H4 (cell line): ENCODE data around the gene BPIFA3. TPM values are rescaled to one million over a fixed set of nuclear protein-coding genes. Genes with fewer than 3 reads are reported as not detected.
"Not testable (repeated sequence)": the region's sequence is repeated elsewhere in the genome, so short reads cannot be mapped to it uniquely, and the experiment has no call there.

Experiments
- DNase-seq: peaks from one replicate; pipeline ENCODE4 v3.0.0-alpha.2; 2015; ENCODE audit warnings: low spot score
- total RNA-seq: library from RNA; depleted of rRNA; stranded (reverse); fragments of >200 nt; shearing (Covaris generic); gene quantifications from 2 replicates; pipeline ENCODE4 v1.2.3, GENCODE V29; 2014; rRNA removed

The BPIFA3 gene
- not detected in 2 replicates for total RNA-seq

- no peak for DNase-seq
These were observed at the start of gene BPIFA3 for GRCh38 chr20:33217052-33217451. BPIFA3 (plus strand) TSS chr20:33217352; CDS start chr20:33217537, 185 bp downstream.

- no peak for DNase-seq
These were observed 49.3 kb upstream of the BPIFA3 start, which contains the start of gene BPIFA2 for GRCh38 chr20:33167859-33168258. BPIFA2 (plus strand) TSS chr20:33168159; CDS start chr20:33169146, 987 bp downstream.

- DNase-seq = no peak
These were observed 47.9 kb upstream of the BPIFA3 start for GRCh38 chr20:33169176-33169794.

- no peak for DNase-seq
These were observed 44.4 kb upstream of the BPIFA3 start for GRCh38 chr20:33172781-33173180.

GRCh38 chr20:33175123-33175522, 42.0 kb upstream of the BPIFA3 start:
- no peak for DNase-seq

GRCh38 chr20:33176101-33176500, 41.1 kb upstream of the BPIFA3 start:
- no peak for DNase-seq

GRCh38 chr20:33177866-33178265, 39.3 kb upstream of the BPIFA3 start:
- DNase-seq = no peak

GRCh38 chr20:33178726-33179125, 38.4 kb upstream of the BPIFA3 start:
- DNase-seq = no peak

- DNase-seq = no peak
These were observed 37.0 kb upstream of the BPIFA3 start for GRCh38 chr20:33180169-33180568.

GRCh38 chr20:33181482-33182093, 35.6 kb upstream of the BPIFA3 start:
- DNase-seq = no peak

- no peak for DNase-seq
These were observed 33.8 kb upstream of the BPIFA3 start for GRCh38 chr20:33183312-33183711.

GRCh38 chr20:33185031-33185590, 32.0 kb upstream of the BPIFA3 start:
- DNase-seq = not testable (repeated sequence)

GRCh38 chr20:33187491-33187890, 29.7 kb upstream of the BPIFA3 start:
- no peak for DNase-seq

GRCh38 chr20:33188421-33188820, 28.7 kb upstream of the BPIFA3 start:
- no peak for DNase-seq

- no peak for DNase-seq
These were observed 25.7 kb upstream of the BPIFA3 start for GRCh38 chr20:33191484-33191883.

GRCh38 chr20:33191955-33192354, 25.2 kb upstream of the BPIFA3 start:
- DNase-seq = no peak

- DNase-seq = no peak
These were observed 24.1 kb upstream of the BPIFA3 start for GRCh38 chr20:33192912-33193501.

GRCh38 chr20:33199026-33199425, 18.1 kb upstream of the BPIFA3 start:
- no peak for DNase-seq

GRCh38 chr20:33202451-33202850, 14.7 kb upstream of the BPIFA3 start:
- no peak for DNase-seq

GRCh38 chr20:33203444-33203843, 13.7 kb upstream of the BPIFA3 start:
- no peak for DNase-seq

- DNase-seq = peak; percentile 40
These were observed 7.4 kb upstream of the BPIFA3 start for GRCh38 chr20:33209789-33210188.

- no peak for DNase-seq
These were observed 6.8 kb upstream of the BPIFA3 start for GRCh38 chr20:33210371-33210770.
